Endothelial cell (in vitro differentiated cells): ENCODE data around the gene APOBEC3B. TPM values are rescaled to one million over a fixed set of nuclear protein-coding genes. Genes with fewer than 3 reads are reported as not detected.

Source experiments
- DNase-seq: peaks from one replicate; pipeline ENCODE4 v3.0.0; 2021; ENCODE audit warnings: low spot score
- H3K27ac Mint-ChIP-seq: one replicate; pipeline ENCODE4 v1.8.0; 2021; ENCODE audit warnings: mixed read lengths, inconsistent platforms; ENCODE audit not compliant: unreplicated experiment
- H3K27me3 Mint-ChIP-seq: one replicate; pipeline ENCODE4 v1.8.0; 2021; ENCODE audit warnings: mild to moderate bottlenecking, moderate library complexity, mixed read lengths, inconsistent platforms; ENCODE audit not compliant: unreplicated experiment
- H3K36me3 Mint-ChIP-seq: one replicate; pipeline ENCODE4 v1.8.0; 2021; ENCODE audit warnings: mild to moderate bottlenecking, low read depth, mixed read lengths, inconsistent platforms; ENCODE audit not compliant: unreplicated experiment
- H3K4me1 Mint-ChIP-seq: one replicate; pipeline ENCODE4 v1.8.0; 2021; ENCODE audit warnings: mild to moderate bottlenecking, mixed read lengths, inconsistent platforms; ENCODE audit not compliant: unreplicated experiment
- H3K4me3 Mint-ChIP-seq: one replicate; pipeline ENCODE4 v1.8.0; 2021; ENCODE audit warnings: mild to moderate bottlenecking, mixed read lengths, inconsistent platforms; ENCODE audit not compliant: unreplicated experiment
- H3K9me3 Mint-ChIP-seq: one replicate; pipeline ENCODE4 v1.8.0; 2021; ENCODE audit warnings: mixed read lengths, inconsistent platforms; ENCODE audit not compliant: unreplicated experiment
- CTCF ChIP-seq: fragments of 200-600 bp; sonication (generic); IDR thresholded peaks from one replicate; pipeline ENCODE4 v1.5.0; 2021; ENCODE audit warnings: antibody characterized with exemption; ENCODE audit not compliant: unreplicated experiment
- total RNA-seq: library from RNA; stranded (reverse); fragmentation: NEBNext Ultra II Directional; extraction: Animal tissue kit (Norgen Biotek cat#: 25700); gene quantifications from one replicate; pipeline ENCODE4 v1.2.1, GENCODE V29; 2021; ENCODE audit not compliant: unreplicated experiment

APOBEC3B gene
- total RNA-seq, 1 donor from 2014 or later = 1.0 TPM

- TF ChIP-seq CTCF = no peak
- H3K27ac Mint-ChIP-seq = no peak overlapping the region
- H3K4me1 Mint-ChIP-seq = peaks cover 3% of the 10 kb centered on the region
- H3K36me3 Mint-ChIP-seq = peaks cover 4% of the 10 kb centered on the region
- H3K4me3 Mint-ChIP-seq = no peak overlapping the region
- peaks cover 6% of the 10 kb centered on the region for H3K27me3 Mint-ChIP-seq
- no peak for DNase-seq
- no peaks in the 10 kb centered on the region for H3K9me3 Mint-ChIP-seq
Measured at GRCh38 chr22:38950527-38951295, 31.4 kb upstream of the APOBEC3B start.

GRCh38 chr22:38951734-38952133 lies 30.4 kb upstream of the APOBEC3B start:
- Mint-ChIP-seq H3K4me3 (no peak overlapping the region), H3K9me3 (no peaks in the 10 kb centered on the region), H3K27me3 (peaks cover 7% of the 10 kb centered on the region), H3K27ac (no peak overlapping the region), H3K4me1 (peaks cover 3% of the 10 kb centered on the region), H3K36me3 (peaks cover 4% of the 10 kb centered on the region)
- no peak for TF ChIP-seq CTCF
- DNase-seq = no peak

- Mint-ChIP-seq H3K4me1 (peaks cover 3% of the 10 kb centered on the region), H3K27me3 (peaks cover 4% of the 10 kb centered on the region), H3K27ac (no peak overlapping the region), H3K9me3 (no peaks in the 10 kb centered on the region), H3K4me3 (peak overlapping the region; percentile 16), H3K36me3 (peaks cover 4% of the 10 kb centered on the region)
- TF ChIP-seq CTCF = no peak
- DNase-seq = no peak
Measured at GRCh38 chr22:38952281-38952993, 29.7 kb upstream of the APOBEC3B start.

GRCh38 chr22:38953091-38953490 lies 29.1 kb upstream of the APOBEC3B start:
- Mint-ChIP-seq H3K27ac (no peak overlapping the region), H3K36me3 (peaks cover 4% of the 10 kb centered on the region), H3K4me3 (no peak overlapping the region), H3K27me3 (peaks cover 4% of the 10 kb centered on the region), H3K4me1 (peaks cover 3% of the 10 kb centered on the region), H3K9me3 (no peaks in the 10 kb centered on the region)
- no peak for TF ChIP-seq CTCF
- no peak for DNase-seq
